Activated naive CD4-positive, alpha-beta T cell treated with anti-CD3 and anti-CD28 coated beads, Interleukin-2, amount 50 U/mL, for 72 hours (primary cell): ENCODE results near the gene SLC9A7. TPM values are rescaled to one million over a fixed set of nuclear protein-coding genes. Genes with fewer than 3 reads are reported as not detected.

ENCODE experiments used
- ATAC-seq, 2 donors: fragments of 150-1000 bp; cut with Tn5 transposase; 2 replicates each; pipeline ENCODE4 v1.10.0; 2021; ENCODE audit warnings: mild to moderate bottlenecking in 2 of 2, moderate library complexity in 2 of 2
- DNase-seq, 2 donors: peaks; one replicate each; pipeline ENCODE4 v3.0.0; 2021 to 2022; ENCODE audit warnings: low spot score in 2 of 2
- H3K27ac Mint-ChIP-seq, 2 donors: one replicate each; pipeline ENCODE4 v1.8.0; 2022; ENCODE audit warnings: mild to moderate bottlenecking in 2 of 2, mixed read lengths in 2 of 2
- H3K36me3 Mint-ChIP-seq, 2 donors: one replicate each; pipeline ENCODE4 v1.8.0; 2022; ENCODE audit warnings: mixed read lengths in 2 of 2
- H3K9me3 Mint-ChIP-seq, 2 donors: one replicate each; pipeline ENCODE4 v1.8.0; 2022; ENCODE audit warnings: mixed read lengths in 2 of 2
- total RNA-seq, 2 donors: library from RNA; stranded (reverse); gene quantifications; one replicate each; pipeline ENCODE4 v1.2.3, GENCODE V29; 2022

SLC9A7 gene
- total RNA-seq, 2 donors from 2014 or later = 13.5 to 15.1 TPM

- ATAC-seq = no peak
- H3K36me3 Mint-ChIP-seq = no peaks in the 10 kb centered on the region
- no peaks in the 10 kb centered on the region for H3K9me3 Mint-ChIP-seq
- DNase-seq = no peak
- no peak overlapping the region for H3K27ac Mint-ChIP-seq
These were observed 176.6 kb downstream of the SLC9A7 start for GRCh38 chrX:46582325-46582724.

- no peaks in the 10 kb centered on the region for H3K9me3 Mint-ChIP-seq
- DNase-seq (no peak), ATAC-seq (no peak)
- H3K27ac Mint-ChIP-seq = no peak overlapping the region
- H3K36me3 Mint-ChIP-seq = no peaks in the 10 kb centered on the region
These were observed 178.3 kb downstream of the SLC9A7 start for GRCh38 chrX:46580613-46581012.

- no peaks in the 10 kb centered on the region for H3K36me3 Mint-ChIP-seq
- DNase-seq (no peak), ATAC-seq (no peak)
- H3K27ac Mint-ChIP-seq = no peak overlapping the region
- H3K9me3 Mint-ChIP-seq = no peaks in the 10 kb centered on the region
These were observed 179.7 kb downstream of the SLC9A7 start for GRCh38 chrX:46579250-46579649.

GRCh38 chrX:46577221-46578005 is 181.5 kb downstream of the SLC9A7 start:
- no peaks in the 10 kb centered on the region for H3K9me3 Mint-ChIP-seq
- DNase-seq = no peak
- ATAC-seq = no peak
- no peak overlapping the region for H3K27ac Mint-ChIP-seq
- no peaks in the 10 kb centered on the region for H3K36me3 Mint-ChIP-seq

GRCh38 chrX:46576458-46576857 is 182.5 kb downstream of the SLC9A7 start:
- no peak for DNase-seq
- Mint-ChIP-seq H3K27ac (no peak overlapping the region), H3K36me3 (no peaks in the 10 kb centered on the region), H3K9me3 (no peaks in the 10 kb centered on the region)
- ATAC-seq = no peak

- Mint-ChIP-seq H3K9me3 (no peaks in the 10 kb centered on the region), H3K36me3 (no peaks in the 10 kb centered on the region), H3K27ac (no peak overlapping the region)
- DNase-seq (no peak), ATAC-seq (no peak)
These were observed 182.9 kb downstream of the SLC9A7 start for GRCh38 chrX:46575991-46576392.

- DNase-seq = no peak
- Mint-ChIP-seq H3K36me3 (no peaks in the 10 kb centered on the region), H3K27ac (no peak overlapping the region), H3K9me3 (no peaks in the 10 kb centered on the region)
- no peak for ATAC-seq
These were observed 183.3 kb downstream of the SLC9A7 start for GRCh38 chrX:46575586-46575985.

- Mint-ChIP-seq H3K9me3 (no peaks in the 10 kb centered on the region), H3K27ac (no peak overlapping the region)
These were observed 184.0 kb downstream of the SLC9A7 start for GRCh38 chrX:46574774-46575381.

GRCh38 chrX:46573892-46574773 is 184.8 kb downstream of the SLC9A7 start:
- Mint-ChIP-seq H3K36me3 (no peaks in the 10 kb centered on the region), H3K27ac (peak overlapping the region in 1 of 2 donors; percentile 90), H3K9me3 (no peaks in the 10 kb centered on the region)
- DNase-seq (peak in 1 of 2 donors; percentile 44), ATAC-seq (peak; percentile 26 to 57)

More at GRCh38 chrX:46574774-46575381, 184.0 kb downstream of the SLC9A7 start:
- DNase-seq = peak in 1 of 2 donors; percentile 44
- ATAC-seq = peak in 1 of 2 donors; percentile 34
- H3K36me3 Mint-ChIP-seq = no peaks in the 10 kb centered on the region

- DNase-seq (peak in 1 of 2 donors; percentile 33), ATAC-seq (peak; percentile 27 to 61)
- Mint-ChIP-seq H3K36me3 (no peaks in the 10 kb centered on the region), H3K27ac (peak within 1 kb of the TSS; percentile 32 to 90), H3K9me3 (no peaks in the 10 kb centered on the region)
These were observed 185.5 kb downstream of the SLC9A7 start, which contains the start of gene CHST7 for GRCh38 chrX:46573331-46573891. CHST7 (plus strand) TSS chrX:46573765; CDS start chrX:46573932, 167 bp downstream.

- H3K36me3 Mint-ChIP-seq = no peaks in the 10 kb centered on the region
These were observed 186.5 kb downstream of the SLC9A7 start for GRCh38 chrX:46572340-46572936.

GRCh38 chrX:46571423-46572339 is 187.2 kb downstream of the SLC9A7 start:
- DNase-seq (no peak), ATAC-seq (peak in 1 of 2 donors; percentile 71)
- Mint-ChIP-seq H3K27ac (peak overlapping the region; percentile 53 to 90), H3K36me3 (no peaks in the 10 kb centered on the region), H3K9me3 (no peaks in the 10 kb centered on the region)

More at GRCh38 chrX:46572340-46572936, 186.5 kb downstream of the SLC9A7 start:
- DNase-seq (peak in 1 of 2 donors; percentile 12), ATAC-seq (peak; percentile 64 to 76)
- no peaks in the 10 kb centered on the region for H3K9me3 Mint-ChIP-seq
- H3K27ac Mint-ChIP-seq = peak overlapping the region; percentile 53 to 90

- H3K9me3 Mint-ChIP-seq = no peaks in the 10 kb centered on the region
- H3K36me3 Mint-ChIP-seq = no peaks in the 10 kb centered on the region
- ATAC-seq = no peak
- no peak overlapping the region for H3K27ac Mint-ChIP-seq
- DNase-seq = no peak
These were observed 189.3 kb downstream of the SLC9A7 start for GRCh38 chrX:46569621-46570020.

GRCh38 chrX:46567388-46567787 is 191.5 kb downstream of the SLC9A7 start:
- Mint-ChIP-seq H3K9me3 (no peaks in the 10 kb centered on the region), H3K36me3 (no peaks in the 10 kb centered on the region), H3K27ac (no peak overlapping the region)
- ATAC-seq (no peak), DNase-seq (no peak)
